ENCODE data around the gene RCOR3.

Gene RCOR3

DNA sequence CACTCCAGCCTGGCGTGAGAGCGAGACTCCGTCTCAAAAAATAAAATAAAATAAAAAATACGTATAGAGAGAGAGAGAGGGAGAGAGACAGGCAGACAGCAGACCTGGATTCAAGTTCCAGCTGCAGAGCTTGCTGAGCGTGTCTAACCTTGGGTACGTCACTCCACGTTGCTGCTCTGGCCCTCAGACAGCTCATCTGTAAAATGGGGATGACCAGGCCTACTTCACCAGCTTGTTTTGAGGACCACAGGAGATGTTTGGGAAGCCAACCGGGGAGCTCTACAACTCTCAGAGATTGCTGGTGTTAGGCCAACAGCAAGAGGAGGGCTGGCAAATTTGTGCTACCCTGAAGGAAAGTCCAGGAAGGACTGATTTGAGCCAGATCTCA lies 67.0 kb downstream of the RCOR3 start:
- DNase-seq, result no peak

DNA sequence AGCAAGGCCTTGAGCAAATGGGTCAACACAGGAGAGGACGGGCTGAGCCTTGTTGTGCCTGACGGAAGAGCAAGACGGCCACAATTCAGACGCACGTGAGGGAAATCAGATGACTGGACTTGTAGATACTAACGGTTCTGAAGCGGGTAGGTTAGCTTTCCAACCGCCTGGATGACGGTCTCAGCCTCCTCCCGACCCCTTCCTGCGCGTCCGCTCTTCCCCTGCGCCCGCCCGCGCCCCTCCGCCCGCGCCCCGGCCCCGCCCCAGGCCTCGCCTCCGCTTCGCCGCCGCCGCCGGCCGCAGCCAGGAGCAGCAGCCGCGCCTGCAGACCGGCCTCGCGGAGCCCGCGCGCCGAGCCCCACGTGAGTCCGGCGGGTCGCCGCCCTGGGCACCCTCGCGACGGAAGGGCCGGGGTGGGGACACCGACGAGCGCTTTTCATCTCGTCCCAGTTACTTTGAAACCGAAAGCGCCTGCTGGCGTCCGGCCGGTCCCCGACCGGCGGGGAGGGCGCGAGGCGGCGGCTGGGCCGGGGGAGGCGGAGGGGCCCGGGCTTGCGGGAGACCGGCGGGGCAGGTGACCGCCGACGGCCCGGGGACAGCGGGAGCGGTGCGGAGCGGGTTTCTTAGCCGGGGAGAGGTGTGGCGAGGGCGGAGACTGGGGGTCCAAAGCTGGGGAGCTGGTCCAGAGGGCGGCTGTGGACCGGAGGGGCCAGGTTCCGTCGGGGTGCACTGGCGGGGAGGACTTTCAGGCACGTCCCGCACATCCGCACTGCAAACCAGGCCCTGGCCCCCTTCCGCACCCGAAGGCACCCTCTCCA lies 67.6 kb downstream of the RCOR3 start, which contains the start of gene TRAF5:
Gene TRAF5 (plus strand): TSS at position 306 of the 818 bp plus-strand sequence. CDS start 26,407 bp downstream, outside the sequence.
- no peak for DNase-seq

DNA sequence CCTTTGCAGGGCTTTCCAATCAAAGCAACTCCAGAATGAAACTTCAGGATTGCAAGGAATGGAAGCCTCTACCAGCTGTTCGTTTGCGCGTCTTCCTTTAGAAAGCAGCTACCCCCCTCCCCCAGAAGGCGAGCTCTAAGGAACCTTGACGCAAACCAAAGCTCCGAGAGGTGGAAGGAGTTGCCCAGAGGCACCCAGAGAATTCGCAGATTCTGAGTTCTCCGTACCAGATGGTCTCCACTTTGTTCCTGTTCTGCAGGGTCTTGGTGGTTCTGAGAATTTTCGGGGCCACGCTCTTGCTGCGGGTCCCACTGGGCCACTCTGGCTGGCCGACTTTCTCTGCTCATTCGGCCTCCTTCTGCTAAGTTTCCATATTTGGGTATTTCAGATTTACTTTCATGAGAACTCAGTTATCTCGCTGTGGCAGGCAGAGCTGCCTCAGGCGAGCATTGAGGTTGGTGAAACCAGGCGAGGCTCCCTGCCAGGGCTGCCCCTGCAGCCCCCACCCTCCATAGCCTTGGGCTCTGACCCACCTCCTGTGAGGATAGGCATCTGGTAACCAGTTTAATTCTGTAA lies 68.3 kb downstream of the RCOR3 start:
- no peak for DNase-seq

DNA sequence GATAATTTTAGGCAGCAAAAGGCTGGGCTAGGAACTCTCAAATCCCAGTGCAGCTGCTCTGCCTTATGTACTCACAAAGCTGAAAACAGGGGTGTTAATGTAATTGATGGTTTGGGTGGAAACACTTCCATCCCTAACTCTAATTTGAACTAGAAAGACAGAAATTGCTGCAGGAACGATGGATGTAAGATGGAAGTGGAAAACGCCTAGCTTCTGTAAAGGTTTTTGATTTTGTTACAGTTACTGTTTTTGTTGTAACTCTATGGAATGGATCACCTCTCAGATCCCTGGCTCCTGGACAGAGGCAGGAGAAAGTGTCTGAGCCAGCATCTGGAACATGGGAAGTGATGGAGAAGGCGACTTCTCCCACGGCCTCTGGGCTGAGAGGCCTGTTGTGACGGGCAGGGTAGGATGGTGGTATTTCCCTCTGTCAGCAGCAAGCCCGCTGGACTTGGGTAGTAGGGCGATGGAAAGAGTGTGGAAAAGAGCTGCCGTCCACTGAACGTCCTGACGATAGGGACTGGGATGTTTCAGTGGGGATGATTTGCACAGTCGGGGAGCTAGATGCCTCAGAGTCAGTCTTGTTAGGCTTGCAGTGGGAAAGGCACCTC lies 69.0 kb downstream of the RCOR3 start:
- no peak for DNase-seq

DNA sequence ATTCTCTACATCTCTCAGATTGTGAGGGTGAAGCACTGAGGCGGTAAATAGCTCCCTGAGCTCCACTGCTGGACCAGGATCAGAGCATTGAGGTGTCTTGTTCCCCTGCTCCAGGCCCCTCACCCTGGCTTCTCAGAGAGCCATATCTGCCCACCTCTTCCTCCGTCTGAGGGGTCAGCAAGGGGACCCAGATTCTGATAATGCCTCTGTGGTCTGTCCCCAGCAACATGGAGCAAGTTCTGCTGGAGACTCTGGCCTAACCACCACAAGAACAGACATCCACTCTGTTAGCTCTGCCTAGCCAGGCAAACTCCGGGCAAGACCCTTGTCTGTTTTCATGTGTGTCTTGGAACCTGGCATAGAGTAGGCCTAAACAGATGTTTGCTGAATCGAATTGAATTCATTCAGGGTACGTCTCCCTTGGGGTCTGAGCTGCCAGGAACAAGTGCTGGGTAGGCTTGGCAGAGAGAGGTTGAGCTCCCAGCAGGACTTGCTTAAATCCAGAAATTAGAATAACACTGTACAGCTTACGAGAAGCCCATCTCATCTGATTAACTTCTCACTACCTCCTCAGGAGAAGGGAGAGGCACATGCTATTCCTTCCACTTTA lies 69.8 kb downstream of the RCOR3 start:
- no peak for DNase-seq

DNA sequence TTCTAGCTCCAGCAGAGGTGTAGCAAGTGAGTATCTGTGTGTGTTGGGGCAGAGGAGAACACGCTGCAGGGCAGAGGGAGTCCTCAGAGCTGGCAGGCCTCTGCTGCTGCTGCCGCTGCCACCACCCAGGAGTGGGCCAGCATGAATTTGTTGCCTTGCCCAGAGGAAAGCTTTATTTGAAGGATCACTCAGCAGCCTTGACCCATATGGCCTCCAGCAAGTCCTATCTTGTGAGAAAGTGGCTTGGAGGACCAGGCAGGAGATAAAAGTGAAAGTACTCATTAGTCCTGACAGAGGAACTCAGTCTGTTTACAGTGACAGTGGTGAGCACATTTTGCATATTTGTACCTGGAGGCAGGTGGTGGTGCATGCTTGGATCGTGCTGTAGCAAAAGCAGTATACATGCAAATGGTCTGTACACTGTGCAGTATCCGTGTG lies 70.6 kb downstream of the RCOR3 start:
- DNase-seq, result no peak

DNA sequence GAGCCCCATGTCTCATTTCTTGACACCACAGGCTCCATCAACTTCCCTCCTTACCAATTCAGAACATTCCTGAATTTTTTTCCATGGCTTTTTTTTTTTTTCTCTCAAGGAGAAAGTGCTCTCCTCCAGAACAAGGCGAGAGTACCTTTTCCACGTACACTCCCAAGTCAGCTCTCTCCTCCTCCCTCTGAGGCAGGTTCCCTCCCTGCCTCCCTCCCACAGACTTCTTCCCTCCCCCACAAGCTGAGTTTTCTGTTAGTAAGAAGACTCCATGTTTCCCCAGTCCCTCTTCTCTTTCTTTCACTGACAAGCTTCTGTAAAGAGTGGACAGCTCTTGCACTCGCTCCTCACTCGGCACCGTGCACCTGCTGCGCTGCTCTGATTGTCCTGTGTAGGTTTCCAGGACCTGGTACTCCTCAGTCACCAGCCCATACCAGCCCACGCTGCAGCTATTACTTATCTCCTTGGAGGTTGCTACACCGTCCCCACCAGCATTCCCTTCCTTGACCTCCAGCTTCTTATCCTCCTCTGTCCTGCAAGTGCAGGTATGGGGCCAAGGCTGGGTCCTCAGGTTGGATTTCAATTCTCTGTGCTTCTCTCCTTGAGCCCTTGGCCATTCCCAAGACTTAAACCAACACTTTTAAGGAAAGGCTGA lies 71.2 kb downstream of the RCOR3 start:
- no peak for DNase-seq

DNA sequence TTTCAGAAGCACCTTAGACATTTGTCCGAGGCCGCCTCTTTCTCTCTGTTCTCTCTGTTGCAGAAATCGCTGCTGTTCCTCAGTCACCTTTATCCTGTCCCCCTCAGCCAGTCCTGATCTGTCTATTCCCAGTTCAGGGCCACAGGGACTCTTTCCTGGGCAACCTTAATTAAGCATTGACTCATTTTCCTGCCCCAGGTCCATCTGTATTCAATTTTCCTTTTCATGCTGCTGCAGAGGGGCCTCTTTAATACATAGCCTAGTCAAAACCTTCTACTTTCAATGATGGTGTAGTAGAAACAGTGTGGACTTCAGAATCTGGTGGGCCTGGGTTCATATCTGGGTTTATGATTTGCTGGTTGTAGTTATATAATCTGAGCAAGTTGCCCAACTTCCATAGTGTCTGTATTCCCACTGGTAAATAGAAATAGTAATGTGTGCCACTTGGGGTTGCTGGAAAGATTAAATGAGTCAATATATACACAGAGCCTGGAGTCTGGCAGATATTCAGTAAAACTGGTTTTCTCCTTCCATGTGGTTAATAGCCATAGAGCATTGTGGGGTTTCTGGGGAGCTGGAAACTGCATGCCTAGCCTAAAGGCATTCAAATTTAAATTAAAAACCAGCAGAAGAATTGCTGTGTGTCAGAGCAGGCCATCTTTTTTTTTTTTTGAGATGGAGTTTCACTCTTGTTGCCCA lies 72.0 kb downstream of the RCOR3 start:
- DNase-seq, result no peak

DNA sequence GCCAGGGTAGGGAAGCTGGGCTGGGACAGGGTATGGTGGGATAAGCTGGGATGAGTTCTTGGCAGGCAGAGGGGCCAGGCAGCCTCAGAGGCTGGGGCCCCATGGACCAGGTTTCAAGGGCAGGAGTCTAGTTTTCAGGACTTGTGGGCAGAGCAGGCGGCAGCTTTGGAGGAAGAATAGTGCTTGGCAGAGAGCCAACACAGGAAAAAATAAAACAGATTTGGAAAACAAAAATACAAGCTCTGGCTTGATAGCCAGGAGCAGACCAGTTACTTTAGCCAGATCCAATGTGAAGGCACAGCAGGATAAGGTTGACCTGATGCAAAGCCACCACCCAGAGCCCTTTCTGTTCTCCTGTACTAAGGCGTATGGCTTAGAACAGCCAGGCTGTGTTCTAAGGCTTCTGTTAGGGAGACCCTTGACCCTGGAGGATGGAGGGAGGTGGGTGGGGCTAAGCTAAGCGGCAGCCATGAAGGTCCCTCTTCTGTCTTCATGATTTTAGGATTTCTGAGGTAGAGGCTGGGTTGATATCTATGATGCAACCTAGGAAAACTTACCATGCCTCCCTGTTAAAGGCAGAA lies 73.0 kb downstream of the RCOR3 start:
- DNase-seq, result no peak

DNA sequence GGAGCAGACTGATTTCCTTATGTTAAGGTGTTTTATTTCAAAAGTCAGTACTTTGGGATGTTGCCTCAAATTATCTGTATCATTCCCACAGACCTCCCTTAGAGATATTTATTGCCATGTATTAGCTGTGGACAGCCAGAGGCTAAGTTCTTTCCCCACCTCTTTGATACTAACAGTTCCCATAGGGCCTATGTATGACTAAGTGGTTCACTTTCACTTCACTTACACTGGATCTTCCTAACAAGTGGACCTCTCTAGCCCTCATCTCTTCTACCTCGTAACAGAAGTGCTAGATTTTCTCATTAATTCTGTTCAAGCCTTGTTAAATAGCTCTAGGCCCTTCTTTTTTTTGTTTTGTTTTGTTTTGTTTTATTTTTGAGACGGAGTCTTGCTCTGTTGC lies 73.7 kb downstream of the RCOR3 start:
- no peak for DNase-seq

DNA sequence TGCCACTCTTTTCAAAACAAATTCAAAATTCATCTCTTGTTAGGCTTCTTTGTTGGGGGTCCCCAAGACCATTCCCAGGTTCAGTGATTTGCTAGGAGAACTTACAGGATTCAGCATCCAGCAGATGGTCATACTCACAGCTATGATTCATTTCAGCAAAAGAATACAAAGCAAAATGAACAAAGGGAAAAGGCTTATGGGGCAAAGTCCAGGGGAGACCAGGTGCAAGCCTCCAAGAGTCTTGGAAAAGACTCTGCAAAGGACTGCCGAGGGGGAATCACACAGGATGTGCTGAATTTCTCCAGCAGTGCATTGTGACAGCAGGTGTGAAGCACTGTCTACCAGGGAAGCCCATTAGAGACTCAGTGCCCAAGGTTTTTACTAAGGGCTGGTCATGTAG lies 74.7 kb downstream of the RCOR3 start:
- DNase-seq, result no peak

DNA sequence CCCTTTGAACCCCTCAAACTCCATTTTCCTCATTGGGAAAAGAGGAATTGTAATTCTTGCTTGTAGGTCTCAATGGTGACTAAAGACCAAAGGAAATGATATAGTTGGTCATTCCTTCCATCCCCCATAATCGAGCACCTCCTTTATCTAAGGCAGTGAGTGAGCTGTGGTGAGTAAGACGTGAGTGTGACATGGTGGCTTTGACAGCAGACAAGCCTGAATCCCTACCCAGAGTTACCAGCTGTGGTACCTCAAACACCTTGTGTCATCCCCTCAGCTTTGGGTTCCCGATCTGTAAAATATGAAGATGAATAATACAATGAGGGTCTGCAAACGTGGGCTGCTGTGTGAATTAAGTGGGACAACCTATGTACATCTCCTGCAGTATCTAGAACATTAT lies 75.8 kb downstream of the RCOR3 start:
- DNase-seq, result no peak

DNA sequence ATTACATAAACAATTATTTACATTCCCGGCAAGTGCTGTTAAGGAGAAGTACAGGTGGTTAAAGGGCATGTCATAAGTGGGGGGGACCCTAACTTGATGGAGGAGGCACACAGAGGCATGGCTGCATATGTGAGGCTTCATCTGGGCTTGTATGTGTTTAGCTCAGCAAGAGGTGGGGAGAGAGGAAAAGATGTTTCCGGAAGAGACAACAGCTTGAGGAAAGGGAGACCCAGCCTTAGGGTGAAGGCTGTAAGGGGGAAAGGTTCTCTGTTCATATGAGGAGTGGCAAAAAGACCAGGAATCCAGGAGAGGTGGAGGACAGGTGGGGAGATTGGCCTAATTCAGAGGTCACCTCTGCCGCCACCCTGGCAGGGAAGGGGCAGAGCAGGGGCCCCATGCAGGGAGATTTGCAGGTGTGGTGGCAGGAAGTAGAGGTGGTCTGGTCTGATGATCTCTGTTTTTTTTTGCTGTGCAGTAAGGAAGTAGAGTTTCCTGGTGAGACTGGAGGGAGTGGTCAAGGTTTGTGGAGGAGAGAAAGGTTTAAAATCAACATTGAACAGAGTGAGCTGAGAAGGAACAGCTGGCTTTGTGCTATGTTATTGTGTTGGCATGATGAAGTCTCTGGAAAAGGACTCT lies 76.5 kb downstream of the RCOR3 start:
- no peak for DNase-seq

DNA sequence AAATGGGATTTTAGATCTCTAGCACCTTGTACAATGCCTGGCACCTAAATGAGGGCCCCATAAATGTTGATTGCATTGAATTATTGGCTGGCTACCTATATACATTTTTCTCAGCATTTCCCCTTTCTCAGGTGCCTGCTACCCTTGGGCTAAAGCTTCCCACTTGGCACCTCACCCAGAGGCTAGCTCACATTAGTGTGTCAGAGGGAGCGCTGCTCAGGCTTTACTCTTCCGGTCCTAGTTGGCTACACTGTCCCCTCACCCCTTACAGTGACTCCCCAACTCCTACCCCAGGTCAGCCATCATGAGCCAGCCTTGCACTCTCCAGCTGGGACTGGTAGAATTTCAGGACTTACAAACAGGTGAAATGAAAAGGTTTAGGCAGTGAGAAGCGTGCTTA lies 77.0 kb downstream of the RCOR3 start:
- DNase-seq, result no peak

DNA sequence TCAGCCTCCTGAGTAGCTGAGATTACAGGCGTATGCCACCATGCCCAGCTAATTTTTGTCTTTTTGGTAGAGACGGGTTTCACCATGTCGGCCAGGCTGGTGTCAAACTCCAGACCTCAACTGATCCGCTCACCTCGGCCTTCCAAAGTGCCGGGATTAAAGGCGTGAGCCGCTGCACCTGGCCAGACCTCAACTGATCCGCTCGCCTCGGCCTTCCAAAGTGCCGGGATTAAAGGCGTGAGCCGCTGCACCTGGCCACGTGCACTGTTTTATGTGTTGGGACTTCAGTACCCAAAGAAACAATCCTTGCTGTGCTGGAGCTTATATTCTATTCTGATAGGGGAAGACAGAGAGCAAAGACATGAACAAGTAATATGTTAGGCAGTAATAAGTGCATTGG lies 77.6 kb downstream of the RCOR3 start:
- DNase-seq, result no peak

DNA sequence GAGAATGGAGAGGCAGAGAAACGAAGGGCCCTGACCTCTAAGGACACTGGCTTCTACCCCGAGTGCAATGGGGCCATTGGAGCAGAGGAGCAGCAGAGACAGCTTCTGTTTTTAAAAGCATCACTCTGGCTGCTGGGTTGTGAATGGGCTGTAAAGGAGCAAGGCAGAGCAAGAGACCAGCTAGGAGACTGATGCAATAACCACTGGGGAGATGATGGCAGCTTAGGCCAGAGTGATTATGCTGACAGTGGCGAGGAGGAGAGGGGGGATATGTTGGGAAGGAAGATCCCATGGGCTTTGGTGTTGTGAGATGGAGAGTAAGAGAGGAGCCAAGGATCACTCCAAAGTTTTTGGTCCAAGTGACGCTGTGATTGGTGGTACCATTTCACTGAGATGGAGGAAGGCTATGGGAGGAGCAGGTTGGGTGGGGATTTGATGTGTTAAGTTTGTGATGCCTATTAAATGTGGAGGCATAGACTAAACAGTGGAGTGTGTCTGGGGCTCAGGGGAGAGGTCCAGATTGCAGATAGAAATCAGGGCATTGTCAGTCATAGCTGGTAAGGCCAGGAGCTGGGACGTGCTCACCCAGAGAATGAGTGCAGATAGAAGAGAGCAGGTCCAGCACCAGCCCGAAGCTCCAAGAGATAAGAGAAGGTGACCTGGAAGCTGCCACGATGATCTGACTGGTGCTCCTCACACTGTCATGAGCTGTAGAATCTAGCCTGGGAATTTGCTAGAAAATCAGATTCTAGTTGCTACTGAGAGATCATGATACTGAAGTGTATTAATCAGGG lies 78.5 kb downstream of the RCOR3 start:
- no peak for DNase-seq

DNA sequence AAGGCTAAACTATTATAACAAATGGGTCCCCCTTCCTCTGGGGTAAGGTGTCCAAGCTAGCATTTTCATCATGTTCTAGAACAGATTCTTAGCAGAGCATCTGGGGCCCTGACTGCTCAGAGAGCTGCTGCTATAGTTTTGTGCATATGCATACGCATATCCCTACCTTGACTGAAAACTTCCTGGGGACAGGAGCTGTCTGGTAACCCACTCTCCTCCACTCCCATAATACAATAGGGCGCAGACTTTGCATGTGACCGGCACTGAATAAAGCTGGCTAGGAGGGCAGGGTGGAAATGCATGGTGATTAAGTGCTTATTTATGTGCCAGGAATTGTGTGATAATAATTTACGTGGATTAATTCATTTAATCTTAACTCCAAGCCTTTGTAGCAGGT lies 79.1 kb downstream of the RCOR3 start:
- no peak for DNase-seq

DNA sequence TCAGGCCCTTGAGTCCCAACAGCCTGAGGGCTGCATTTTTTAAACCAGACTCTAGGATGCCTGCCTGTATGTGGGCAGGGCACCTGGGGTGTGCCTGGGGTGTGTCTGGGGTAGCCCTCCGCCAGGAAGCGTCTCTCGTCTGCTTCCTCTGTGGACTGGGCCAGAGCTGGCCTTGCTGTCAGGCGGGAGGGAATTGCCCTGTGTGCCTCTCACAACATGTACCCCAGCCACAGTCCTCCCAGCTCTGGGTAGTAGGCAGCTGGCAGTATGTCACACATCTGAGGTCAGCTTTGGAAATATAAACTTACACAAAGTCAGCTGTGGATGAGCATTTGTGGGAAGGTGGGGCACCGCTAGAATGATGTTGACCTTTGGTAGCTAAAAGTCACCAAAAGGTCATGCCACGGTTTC lies 80.5 kb downstream of the RCOR3 start:
- DNase-seq, result no peak

DNA sequence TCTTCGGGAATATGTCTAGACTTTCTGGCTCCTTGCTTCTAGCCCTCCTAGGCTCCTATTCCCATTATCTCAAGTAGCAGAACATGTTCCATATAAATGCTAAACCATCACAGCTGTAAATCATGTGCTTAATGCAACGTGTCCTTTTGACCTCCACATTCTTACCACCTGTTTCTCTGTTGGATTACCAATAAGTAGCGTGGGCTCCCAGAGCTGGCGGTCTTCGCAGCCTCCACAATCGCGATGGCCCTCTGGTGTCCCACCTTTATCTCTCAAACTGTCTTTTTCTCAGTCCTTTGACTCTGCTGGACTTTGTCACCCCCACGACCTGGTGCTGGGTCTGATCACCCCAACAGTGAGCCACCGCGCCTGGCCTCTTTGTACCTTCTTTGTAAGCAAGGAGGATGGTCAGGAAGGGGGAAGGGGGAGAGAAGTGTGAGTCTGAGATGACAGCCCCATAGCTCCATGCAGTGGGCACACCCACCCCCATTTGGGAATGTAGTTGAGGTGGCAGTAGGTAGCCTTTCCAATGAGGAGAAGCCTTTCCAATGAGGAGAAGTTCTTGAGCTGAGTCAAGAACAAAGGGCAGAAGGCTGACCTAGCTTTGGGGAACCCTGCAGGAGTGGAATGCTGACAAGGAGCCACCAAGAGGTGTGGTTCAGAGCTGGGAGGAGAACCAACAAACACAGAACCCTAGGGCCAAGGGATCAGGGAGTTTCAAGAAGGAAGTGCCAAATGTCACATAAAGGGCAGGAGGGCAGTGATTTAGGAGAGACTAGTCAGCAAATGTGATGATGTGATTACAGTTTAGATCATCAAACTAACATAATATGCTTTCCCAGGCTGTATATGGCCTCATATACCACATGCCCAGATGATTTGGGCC lies 81.7 kb downstream of the RCOR3 start:
- no peak for DNase-seq

DNA sequence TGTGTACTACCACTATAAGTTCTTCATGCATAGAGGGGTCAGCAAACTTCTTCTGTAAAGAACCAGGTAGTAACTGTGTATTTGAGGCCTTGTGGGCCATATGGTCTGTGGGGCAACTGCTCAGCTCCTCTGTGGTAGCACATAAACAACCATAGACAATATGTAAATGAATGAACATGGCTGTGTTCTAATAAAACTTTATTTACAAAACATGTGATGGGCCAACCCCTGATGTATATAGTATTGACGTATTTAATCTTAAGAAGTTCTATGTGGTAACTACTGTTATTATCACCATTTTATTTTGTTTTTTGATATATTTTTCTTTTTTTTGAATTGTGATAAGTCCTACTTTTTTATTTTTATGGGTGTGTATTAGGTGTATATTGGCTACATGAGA lies 82.8 kb downstream of the RCOR3 start:
- DNase-seq, result no peak
